ENCODE results near the gene ZNF609.

GRCh38 chr15:64717130-64717529 lies 256.8 kb downstream of the ZNF609 start:
- no peak for TF ChIP-seq REST (IDR thresholded peaks at IDR 0.05; ENCODE audit: borderline replicate concordance)
- TF ChIP-seq CTCF (IDR thresholded peaks at IDR 0.05; ENCODE audit: poor library complexity, severe bottlenecking) = no peak
- no peak for TF ChIP-seq EP300 (conservative IDR thresholded peaks at IDR 0.05; ENCODE audit: poor library complexity, severe bottlenecking)
- no peak for TF ChIP-seq TAF1 (IDR thresholded peaks at IDR 0.05; ENCODE audit: low read depth)
- no peak for TF ChIP-seq POLR2AphosphoS5 (IDR thresholded peaks at IDR 0.05)
- TF ChIP-seq SMC3 (conservative IDR thresholded peaks at IDR 0.05; ENCODE audit: poor library complexity) = no peak
- no peak for TF ChIP-seq EZH2 (IDR thresholded peaks at IDR 0.05; ENCODE audit: borderline replicate concordance, insufficient read depth, low read length, poor library complexity, severe bottlenecking)
- no peak for TF ChIP-seq RAD21 (conservative IDR thresholded peaks at IDR 0.05)

Measured in neural cell (in vitro differentiated cells).